HG03565 (cell line): ENCODE measurements around the gene RPL39L.

Source experiments
- ATAC-seq: cut with Tn5 transposase; IDR thresholded peaks from one replicate; pipeline ENCODE4 v1.9.1; 2021; ENCODE audit warnings: mild to moderate bottlenecking, moderate library complexity; ENCODE audit not compliant: unreplicated experiment

RPL39L gene

DNA sequence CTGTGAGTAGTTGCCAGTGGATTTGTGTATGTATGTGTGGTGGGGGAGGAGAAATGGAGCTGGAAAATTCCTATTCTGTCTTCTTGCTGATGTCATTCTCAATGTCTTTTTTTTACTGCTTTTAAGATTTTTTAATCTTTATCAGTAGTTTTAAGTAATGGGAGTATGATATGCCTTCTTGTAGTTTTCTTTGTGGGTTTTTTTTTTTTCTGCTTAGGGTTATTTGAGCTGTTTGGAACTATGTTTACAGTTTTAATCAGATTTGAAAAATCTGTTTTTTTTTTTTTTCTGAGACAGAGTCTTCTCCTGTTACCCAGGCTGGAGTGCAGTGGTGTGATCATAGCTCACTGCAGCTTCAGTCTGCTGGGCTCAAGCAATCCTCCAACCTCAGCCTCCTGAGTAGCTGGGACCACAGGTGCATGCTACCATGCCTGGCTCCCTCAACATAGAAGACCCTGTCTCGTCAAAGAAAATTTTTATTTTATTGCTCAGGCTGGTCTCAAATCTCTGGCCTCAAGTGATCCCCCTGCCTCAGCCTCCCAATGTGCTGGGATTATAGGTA is 37.1 kb downstream of the RPL39L start:
- no peak for ATAC-seq

DNA sequence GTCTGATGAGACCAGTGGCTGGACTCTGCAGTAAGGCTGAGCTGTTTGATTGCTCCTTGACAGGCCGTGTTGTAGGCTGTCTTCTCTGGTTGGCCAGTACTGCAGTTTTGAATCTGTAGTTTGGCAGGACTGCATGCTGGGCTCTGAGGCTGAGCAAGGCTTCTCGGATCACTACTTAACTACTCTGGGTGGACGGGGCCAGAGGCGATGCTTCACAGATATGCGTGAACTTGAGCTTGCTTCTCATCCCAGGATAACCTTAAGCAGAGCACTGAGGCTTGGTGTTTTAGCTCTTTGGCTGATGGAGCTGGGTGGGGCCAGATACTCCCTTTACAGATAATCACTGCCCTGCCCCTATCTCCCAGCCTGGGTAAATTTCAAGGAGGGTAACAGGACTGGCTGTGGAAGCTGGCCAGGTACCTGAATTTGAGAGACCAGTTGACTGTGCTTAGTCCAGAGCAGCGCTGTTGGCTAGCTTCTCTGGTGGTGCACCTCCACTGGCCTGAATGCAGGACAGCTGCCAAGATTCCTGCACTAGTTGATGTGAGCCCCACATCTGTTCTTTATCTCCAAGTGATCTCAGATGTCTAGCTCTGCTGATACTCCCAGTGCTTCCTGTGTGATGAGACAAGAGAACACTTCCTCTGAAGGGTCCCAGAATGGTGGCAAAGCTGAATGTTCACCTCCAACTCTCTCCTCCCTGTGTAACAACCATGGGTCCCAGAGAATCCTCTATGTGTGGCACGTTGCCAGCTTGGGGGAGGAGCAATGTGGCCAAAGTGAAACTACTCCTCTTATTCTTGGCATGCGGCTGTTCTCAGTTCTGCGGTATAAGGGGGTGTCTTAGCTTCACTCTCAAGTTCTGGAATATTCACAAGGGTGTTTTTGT is 37.9 kb downstream of the RPL39L start:
- no peak for ATAC-seq

GRCh38 chr3:187098923-187099512 is 40.3 kb downstream of the RPL39L start:
- no peak for ATAC-seq

- no peak for ATAC-seq
These were observed 46.0 kb downstream of the RPL39L start for GRCh38 chr3:187093320-187093719.

DNA sequence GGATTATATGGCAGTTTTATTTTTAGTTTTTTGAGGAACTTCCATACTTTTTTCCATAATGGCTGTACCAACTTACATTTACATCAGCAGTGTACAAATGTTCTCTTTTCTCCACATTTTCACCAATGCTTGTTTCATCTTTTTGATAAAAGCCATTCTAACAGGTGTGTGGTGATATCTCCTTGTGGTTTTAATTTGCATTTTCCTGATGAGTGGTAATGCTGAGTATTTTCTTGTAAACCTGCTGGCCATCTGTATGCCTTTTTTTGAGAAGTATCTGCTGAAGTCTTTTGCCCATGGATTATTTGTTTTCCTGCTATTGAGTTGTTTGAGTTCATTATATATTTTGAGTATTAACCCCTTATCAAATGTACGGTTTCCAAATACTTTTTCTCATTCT is 50.6 kb downstream of the RPL39L start:
- no peak for ATAC-seq

GRCh38 chr3:187086831-187087230 is 52.5 kb downstream of the RPL39L start:
- ATAC-seq, result no peak

DNA sequence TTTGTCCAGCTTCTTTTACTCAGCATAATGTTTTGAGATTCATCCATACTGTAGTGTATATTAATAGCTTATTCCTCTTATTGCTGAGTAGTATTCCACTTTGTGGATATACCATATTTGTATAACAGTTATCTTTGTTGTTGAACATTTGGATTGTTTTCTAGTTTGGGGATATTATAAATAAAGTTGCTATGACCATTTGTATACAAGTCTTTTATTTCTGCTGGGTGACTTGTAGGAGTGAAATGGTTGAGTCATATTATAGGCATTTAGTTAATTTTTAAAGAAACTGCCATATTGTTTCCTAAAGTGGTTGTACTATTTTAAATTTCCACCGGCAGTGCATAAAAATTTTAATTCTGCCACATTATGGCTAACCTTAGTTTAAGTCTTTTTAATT is 53.4 kb downstream of the RPL39L start:
- ATAC-seq, result no peak

- no peak for ATAC-seq
These were observed 54.2 kb downstream of the RPL39L start for GRCh38 chr3:187085021-187085666.

GRCh38 chr3:187084580-187084979 is 54.7 kb downstream of the RPL39L start:
- ATAC-seq, result no peak

DNA sequence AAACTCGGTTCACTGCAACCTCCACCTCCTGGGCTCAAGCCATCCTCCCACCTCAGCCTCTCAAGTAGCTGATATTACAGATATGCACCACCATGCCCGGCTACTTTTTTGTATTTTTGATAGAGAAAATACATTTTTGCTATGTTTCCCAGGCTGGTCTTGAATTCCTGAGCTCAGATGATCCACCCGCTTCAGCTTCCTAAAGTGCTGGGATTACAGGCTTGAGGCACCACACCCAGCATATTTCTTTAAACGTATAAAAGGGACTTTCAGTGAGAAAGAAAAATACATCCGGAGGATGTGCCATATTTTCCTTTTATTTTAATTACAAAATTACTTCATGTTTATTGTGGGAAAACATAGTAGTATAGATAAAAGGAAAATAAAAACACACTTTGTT is 55.2 kb downstream of the RPL39L start:
- no peak for ATAC-seq

- no peak for ATAC-seq
These were observed 56.4 kb downstream of the RPL39L start for GRCh38 chr3:187082758-187083375.

- ATAC-seq, result no peak
These were observed 58.4 kb downstream of the RPL39L start for GRCh38 chr3:187080799-187081450.

- ATAC-seq, result no peak
These were observed 59.9 kb downstream of the RPL39L start for GRCh38 chr3:187079090-187080022.

DNA sequence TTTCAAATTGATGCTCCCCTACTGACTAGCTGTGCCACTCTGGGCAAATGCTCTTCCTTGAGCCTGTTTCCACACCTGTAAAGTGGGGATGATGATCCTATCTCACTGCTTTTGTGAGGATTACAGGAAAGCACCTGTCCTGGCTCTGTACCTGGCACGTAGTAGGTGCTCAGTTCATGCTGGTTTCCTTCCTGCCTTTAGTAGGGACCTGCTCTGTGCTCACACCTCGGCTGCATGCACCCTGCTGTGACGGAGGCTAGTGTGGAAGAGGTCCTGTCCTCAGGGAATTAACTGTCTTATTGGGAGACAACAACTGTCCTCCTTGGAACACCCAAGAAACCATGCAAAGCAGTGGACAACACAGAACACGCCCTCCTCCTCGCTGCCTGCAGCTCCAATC is 61.8 kb downstream of the RPL39L start:
- no peak for ATAC-seq

DNA sequence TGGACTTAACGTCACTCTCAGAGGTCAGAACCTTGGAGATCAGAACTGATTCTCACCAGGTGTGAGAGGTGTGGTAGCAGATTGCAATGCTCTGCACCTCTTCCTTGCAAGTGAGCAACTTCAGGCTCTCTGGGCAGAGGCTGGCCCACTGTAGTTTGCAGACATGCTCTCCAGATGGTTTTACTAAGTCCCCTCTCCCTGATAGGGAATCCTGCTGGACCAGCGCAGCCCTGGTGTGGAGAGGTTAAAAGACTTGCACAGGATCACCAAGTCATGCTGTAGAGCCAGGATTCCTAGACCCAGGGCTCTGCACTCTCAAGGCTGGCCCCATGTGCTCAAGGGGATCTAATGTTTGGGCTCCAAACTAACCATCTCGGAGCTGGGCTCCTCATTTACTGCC is 62.2 kb downstream of the RPL39L start:
- ATAC-seq, result no peak

- ATAC-seq, result no peak
These were observed 63.0 kb downstream of the RPL39L start for GRCh38 chr3:187076297-187076696.

DNA sequence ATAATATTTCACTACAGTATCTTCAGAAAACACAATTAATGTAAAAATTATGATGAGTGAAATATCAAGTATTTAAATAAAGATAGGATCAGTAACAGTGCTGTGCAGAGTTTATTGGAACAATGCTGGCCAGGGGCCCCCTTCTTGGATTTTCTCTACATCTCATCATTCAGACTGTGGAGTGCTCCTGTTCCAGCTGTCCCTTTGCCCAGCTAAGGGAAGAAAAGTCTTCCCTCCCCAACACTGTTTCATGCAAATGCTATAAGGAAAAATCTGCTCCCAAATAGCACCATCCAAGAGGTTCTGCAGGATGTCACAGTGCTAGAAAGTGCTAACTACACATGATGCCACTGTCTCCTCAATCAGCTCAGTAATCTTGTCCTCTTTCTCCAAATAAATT is 64.5 kb downstream of the RPL39L start:
- no peak for ATAC-seq

- no peak for ATAC-seq
These were observed 65.7 kb downstream of the RPL39L start for GRCh38 chr3:187073581-187074098.

DNA sequence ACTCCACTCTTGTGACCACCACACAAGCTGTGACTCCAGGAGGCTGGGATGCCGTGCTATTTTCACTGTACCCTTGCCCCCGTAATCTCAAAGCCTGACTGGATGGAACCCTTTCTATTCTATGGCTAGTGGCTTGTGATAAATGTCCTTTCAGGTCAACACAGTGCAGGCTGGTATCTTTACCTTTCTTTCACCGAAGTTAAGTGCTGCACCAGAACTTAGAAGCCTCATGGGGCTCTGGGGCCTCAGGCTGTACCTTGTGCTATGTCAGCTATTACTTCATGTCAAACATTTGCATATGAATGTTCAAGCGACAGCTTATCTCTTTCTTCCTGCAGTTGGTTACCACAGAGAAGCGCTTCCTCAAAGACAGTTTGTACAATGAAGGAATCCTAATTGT is 66.8 kb downstream of the RPL39L start:
- peak; percentile 46 for ATAC-seq
